ENCODE data around the gene LRRC3C.
A peak's percentile ranks its signal among the peaks of the same experiment; 100 is the strongest.
"Not testable (repeated sequence)": the region's sequence is repeated elsewhere in the genome, so short reads cannot be mapped to it uniquely, and the experiment has no call there.

Gene LRRC3C, protein sequence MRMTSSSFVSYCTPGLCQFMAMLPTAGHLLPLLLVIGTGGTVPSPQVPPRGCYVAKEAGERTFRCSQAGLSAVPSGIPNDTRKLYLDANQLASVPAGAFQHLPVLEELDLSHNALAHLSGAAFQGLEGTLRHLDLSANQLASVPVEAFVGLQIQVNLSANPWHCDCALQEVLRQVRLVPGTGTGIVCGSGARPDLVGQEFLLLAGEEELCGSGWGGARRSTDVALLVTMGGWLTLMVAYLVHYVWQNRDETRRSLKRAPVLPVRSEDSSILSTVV

DNA sequence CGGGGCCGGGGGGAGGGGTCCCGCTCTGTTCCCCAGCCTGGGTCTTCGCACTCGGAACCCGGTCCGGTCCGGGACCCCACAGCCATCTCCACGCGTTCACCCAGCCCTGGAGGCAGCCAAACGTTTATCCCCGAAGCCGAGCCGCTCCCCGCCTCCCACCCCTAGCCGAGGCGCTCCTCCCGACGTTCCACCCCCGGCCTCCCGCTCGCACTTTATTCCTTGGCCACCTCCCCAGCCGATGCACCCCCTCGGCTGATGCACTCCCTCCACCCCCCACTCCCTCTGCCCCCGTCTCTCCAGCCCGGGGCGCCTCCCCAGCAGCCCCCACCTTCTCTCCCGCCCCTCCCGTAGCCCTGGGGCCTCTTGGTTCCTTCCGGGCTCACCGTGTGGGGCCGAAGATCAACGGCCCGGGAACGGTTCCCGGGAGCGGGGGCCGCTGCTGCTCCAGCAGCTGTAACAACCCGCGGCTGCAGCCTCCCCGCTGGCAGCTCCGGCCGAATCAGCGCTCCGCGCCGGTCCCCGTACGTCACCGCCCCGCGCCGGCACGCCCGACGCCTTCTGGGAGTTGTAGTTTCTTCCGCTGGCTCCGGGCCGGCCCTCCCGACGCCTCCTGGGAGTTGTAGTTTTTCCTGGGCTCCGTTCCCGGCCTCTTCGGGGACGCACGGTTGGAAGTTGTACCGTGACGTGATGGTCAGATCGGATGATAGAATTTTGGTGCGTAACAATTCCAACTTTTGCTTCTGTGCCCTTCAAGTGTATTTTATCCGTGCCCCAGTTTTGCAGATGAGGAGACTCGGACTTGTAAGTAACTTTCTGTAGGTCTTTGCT lies at the start of gene LRRC3C, which contains the start of gene ORMDL3:
LRRC3C (plus strand) TSS at position 632 of the 828 bp plus-strand sequence. CDS start 13,792 bp downstream, outside the sequence.
ORMDL3 (minus strand) TSS at position 501 of the 828 bp plus-strand sequence. CDS start 3,398 bp downstream, outside the sequence.
- peak; percentile 81 for DNase-seq (ENCODE audit: low spot score)

GRCh38 chr17:39886102-39886501 lies 41.4 kb upstream of the LRRC3C start:
- DNase-seq (ENCODE audit: low spot score) = not testable (repeated sequence)

DNA sequence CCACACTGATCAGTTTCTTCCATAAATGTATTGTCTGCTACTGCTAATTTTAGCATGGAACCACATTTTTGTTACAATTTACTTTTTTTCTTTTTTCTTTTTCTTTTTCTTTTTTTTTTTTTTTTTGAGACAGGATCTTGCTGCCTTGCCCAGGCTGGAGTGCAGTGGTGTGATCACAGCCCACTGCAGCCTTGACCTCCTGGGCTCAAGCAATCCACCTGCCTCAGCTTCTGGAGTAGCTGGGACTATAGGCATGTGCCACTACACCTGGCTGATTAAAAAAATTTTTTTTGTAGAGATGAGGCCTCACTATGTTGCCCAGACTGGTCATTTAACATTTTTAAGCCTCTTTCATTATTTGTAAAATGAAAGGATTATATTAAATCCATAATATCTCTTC lies 40.5 kb upstream of the LRRC3C start:
- DNase-seq (ENCODE audit: low spot score) = no peak

DNA sequence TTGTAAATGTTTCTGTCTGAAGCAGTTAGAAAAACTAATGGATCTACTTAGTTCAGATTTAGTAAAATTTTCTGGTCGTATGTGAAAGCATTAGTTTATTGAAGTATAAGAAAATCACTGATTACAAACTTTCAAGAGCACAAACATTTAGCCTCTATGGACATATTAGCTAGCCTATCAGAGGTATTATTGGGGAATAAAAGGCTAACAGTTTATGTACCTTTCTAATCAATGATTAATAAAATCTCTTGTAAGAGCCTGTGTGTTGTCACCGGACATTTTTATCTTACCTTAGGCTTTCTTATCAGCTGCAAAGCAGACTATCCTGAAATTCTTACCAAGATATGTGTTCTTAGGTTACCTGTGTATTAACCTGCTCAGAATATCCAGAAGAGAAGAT lies 38.3 kb upstream of the LRRC3C start:
- no peak for DNase-seq (ENCODE audit: low spot score)

DNA sequence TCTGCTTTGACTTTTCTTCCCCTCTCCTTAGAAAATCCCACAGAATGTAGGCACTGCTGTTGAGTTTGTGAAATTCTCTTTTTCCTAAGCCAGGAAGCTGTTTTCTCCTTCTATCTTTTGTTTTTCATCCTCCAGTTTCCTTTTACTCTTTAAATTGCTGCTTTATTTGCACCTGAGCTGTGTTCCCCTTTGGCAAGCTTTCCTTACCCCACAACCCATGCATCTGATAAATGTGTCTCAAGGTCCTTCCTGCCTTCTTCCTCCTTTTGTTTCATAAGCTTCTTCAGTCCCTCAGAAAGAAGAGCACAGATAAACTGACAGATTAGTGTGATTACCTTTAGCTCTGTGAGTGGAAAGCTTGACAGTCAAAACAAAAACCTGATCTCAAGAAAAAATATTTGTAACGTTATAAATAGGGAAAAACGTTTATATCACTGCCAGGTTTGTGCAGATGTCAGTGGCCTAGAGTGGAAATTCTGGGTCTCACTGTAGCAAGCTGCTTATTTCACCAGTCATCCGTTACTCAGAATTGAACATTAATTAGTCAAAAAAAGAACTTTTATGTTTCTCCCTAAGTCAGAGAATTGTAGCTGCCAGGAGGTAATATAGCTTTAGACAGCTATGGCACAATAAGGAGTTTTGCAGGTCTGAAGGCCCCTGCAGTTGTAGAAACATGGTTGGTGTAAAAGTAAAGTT lies 32.7 kb upstream of the LRRC3C start:
- DNase-seq (ENCODE audit: low spot score) = no peak

GRCh38 chr17:39898088-39898487 lies 29.4 kb upstream of the LRRC3C start:
- no peak for DNase-seq (ENCODE audit: low spot score)

DNA sequence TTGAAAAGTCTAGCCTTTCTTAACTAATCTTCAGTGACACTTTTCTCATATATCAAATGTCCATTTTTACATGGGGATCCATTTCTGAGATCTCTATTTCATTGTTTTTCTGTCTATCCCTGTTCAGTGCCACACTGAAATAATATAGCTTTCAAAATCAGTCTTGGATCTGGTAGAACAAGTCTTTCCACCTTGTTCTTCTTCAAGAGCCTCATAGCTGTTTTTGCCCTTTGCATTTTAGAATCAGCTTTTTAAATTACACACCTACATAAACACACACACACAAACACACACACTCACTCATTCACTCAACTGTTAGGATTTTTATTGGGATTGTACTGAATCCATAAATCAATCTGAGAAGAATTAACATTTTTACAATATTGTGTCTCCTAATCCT lies 28.3 kb upstream of the LRRC3C start:
- no peak for DNase-seq (ENCODE audit: low spot score)

GRCh38 chr17:39902027-39902426 lies 25.5 kb upstream of the LRRC3C start:
- not testable (repeated sequence) for DNase-seq (ENCODE audit: low spot score)

DNA sequence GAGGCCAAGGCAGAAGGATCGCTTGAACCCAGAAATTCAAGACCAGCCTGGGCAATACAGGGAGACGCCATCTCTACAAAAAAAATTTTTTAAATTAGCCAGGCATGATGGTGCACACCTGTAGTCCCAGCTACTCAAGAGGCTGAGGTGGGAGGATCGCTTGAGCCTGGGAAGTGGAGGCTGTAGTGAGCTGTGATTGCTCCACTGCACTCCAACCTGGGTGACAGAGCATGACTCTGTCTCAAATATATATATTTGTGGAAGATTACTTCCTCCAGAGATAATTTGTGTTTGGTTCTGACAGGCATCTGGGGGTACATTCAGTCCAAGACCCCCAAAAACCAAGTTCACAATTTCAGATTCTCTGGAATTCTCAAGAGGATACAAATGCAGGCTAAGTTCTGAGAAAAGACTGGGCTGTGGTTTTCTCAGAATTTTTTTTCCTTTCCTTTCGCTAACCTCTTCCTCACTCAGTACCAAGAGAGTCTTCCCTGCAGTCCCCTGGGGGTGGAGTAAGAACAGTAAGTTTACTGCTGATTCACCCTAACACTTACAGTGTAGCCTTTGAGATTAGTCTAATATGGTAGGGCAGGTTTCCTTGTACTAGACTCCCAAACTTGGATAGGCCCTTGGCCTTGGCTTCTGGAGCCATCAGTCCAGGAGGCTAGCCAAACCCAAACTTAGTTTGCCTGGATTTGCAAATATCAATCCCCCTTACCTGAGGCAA lies 24.2 kb upstream of the LRRC3C start:
- no peak for DNase-seq (ENCODE audit: low spot score)

DNA sequence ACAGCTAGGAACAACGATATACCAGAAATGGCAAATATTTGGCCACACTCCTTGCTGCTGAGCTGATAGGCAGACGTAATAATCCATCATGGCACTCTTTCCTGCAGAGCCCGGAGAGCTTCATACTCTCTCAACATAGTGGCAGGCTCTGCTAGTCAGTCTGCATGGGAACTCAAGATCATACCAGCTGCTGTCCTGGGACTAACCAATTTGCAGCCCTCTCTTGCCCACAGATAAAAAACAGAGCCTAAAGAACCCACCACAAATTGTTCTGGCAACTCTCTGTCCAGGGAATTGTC lies 22.6 kb upstream of the LRRC3C start:
- no peak for DNase-seq (ENCODE audit: low spot score)

GRCh38 chr17:39908789-39909352 lies 18.7 kb upstream of the LRRC3C start:
- no peak for DNase-seq (ENCODE audit: low spot score)

- no peak for DNase-seq (ENCODE audit: low spot score)
Measured at GRCh38 chr17:39913989-39914388, 13.5 kb upstream of the LRRC3C start.

DNA sequence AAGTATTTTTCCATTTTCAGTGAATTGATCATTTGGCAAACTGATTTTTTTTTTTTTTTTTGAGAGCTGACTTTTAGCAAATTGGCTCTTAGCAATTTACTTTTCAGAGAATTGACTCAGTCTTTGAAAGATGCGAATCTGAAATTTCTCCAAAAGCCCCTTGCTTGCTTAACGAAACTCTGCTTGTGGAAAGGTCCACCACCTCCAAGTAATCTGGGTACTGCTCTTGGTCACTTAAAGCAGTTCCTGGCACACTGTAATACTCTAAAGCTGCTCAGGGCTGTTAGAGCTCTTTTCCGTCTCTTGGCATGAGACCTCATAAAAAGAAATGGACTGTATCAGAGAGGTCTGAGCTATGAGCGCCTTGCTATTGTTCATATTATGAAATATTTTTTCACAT lies 12.0 kb upstream of the LRRC3C start:
- no peak for DNase-seq (ENCODE audit: low spot score)

DNA sequence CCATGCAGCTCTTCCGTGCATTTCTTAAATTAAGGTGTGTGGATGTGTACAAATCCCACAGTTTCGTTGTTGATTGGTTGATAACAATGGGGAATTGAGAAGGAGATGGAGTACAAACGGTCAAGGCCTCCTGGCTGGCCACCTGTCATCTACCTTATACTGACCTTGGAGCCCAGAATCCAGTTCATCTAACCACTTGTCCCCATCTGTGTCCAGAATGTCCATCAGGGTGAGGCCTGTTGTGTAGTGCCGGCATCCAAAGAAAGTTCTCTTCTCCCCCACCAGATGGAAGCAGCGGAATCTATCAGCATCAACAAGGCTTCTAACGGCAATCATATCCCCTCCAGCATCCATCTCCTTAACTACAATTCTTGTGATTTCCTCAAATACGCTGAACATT lies 10.6 kb upstream of the LRRC3C start:
- DNase-seq (ENCODE audit: low spot score) = no peak

DNA sequence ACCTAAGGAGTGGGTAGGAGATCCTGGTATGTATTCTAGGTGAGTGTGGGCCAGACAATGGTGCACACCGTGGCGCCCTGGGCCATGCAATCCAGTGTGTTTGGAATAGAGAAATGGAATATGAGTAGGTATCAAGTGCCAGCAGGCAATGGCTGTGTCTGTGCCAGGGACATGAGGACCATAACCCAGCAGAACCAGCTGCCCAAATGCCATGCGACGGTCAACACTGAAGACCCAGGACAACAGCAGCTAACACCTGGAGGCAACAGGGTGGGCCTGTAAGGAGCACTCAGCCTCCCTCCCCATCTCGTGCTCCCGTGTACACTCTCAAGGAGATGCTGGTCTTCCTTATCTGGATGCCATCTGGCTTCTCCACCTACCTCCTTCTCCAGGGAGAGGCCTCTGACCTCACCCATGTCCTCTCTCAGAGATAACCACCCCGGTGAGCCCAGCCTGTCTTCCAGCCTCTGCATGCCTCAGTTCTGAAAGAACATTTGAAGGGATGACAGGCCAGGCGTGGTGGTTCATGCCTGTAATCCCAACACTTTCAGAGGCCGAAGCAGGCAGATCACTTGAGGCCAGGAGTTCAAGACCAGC lies 8.3 kb upstream of the LRRC3C start:
- no peak for DNase-seq (ENCODE audit: low spot score)

GRCh38 chr17:39920218-39921210 lies 7.0 kb upstream of the LRRC3C start:
- no peak for DNase-seq (ENCODE audit: low spot score)

- DNase-seq (ENCODE audit: low spot score) = no peak
Measured at GRCh38 chr17:39921323-39921722, 6.2 kb upstream of the LRRC3C start.

GRCh38 chr17:39922006-39922405 lies 5.5 kb upstream of the LRRC3C start:
- no peak for DNase-seq (ENCODE audit: low spot score)

GRCh38 chr17:39923230-39923629 lies 4.3 kb upstream of the LRRC3C start:
- no peak for DNase-seq (ENCODE audit: low spot score)
